ENCODE data around the gene KAT2A. TPM values are rescaled to one million over a fixed set of nuclear protein-coding genes. Genes with fewer than 3 reads are reported as not detected.
A peak's percentile ranks its signal among the peaks of the same experiment; 100 is the strongest.

Gene KAT2A
- total RNA-seq, 1 donor from 2014 or later = 63.1 TPM

DNA sequence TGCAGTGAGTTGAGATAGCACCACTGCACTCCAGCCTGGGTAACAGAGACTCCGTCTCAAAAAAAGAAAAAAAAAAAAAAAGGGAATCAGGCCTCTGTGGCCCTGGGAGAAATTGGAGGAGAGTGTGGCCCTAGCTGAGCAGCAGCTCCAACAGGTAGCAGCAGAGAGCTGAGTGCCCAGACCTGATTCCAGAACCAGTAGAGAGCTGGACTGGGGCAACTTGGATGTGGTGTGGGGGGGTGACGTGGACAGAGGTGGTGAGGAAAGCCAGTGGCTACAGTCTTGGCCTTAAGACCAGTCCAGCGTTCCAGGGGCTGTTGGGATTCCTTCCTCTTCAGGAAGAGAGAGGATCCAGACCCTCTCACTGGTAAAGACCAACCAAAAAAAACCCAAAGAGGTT is 3.1 kb upstream of the KAT2A start:
- peaks cover 0 to 41% of the 10 kb centered on the region in 2 donors for H3K36me3 ChIP-seq
- H3K4me1 ChIP-seq = peaks cover 28% of the 10 kb centered on the region
- intact Hi-C loops (cut with DNase I) = no loop called here
- no peaks in the 10 kb centered on the region for H3K9me3 ChIP-seq
- no peak overlapping the region for H3K27ac ChIP-seq
- H3K4me3 ChIP-seq = no peak overlapping the region
- DNase-seq (ENCODE audit: extremely low spot score in 2 of 2) = no peak
- no peaks in the 10 kb centered on the region for H3K27me3 ChIP-seq
- TF ChIP-seq POLR2A (IDR thresholded peaks at IDR 0.05) (no peak), POLR2AphosphoS5 (IDR thresholded peaks at IDR 0.05; ENCODE audit: insufficient read depth in 1 of 2, low read depth in 1 of 2) (no peak), CTCF (IDR thresholded peaks at IDR 0.05) (no peak)

DNA sequence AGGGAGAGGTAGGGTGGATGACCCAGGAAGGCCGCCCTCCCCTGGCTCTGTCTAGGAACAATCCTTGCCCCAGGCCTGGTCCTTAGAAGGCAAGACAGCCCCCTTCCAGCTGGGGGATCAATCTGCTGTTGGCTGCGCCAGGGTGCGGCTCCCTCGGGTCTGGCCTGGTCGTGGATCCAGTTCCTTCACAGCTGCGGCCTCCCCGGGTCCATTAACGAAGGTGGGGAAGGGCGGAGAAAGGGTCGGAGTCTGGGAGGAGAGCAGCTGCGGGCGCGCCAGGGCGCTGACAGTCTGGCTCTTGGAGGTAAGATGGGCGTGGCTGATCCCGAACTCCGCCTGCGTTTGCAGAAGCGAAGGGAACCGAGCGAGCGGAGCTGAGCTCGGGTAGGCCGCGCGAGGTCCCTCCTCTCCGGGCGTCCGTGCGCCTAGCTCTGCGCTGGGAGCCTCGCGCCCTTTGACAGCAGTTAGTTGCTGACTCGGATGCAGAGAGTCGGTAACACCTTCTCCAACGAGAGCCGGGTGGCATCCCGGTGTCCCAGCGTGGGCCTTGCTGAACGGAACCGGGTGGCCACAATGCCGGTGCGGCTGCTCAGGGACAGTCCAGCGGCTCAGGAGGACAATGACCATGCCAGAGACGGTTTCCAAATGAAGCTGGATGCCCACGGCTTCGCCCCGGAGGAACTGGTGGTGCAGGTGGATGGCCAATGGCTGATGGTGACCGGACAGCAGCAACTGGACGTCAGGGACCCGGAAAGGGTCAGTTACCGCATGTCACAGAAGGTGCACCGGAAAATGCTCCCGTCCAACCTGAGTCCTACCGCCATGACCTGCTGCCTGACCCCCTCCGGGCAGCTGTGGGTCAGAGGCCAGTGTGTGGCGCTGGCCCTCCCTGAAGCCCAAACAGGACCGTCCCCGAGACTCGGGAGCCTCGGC is 1.5 kb upstream of the KAT2A start, which contains the start of gene HSPB9:
Gene HSPB9 (plus strand): TSS at position 434 of the 933 bp plus-strand sequence. CDS start 47 bp downstream, at position 481.
- no peak for DNase-seq (ENCODE audit: extremely low spot score in 2 of 2)
- H3K36me3 ChIP-seq = peaks cover 0 to 32% of the 10 kb centered on the region in 2 donors
- H3K27ac ChIP-seq = peak within 1 kb of the TSS; percentile 70
- intact Hi-C loops (cut with DNase I) = no loop called here
- no peaks in the 10 kb centered on the region for H3K9me3 ChIP-seq
- no peaks in the 10 kb centered on the region for H3K27me3 ChIP-seq
- H3K4me1 ChIP-seq = peaks cover 35% of the 10 kb centered on the region
- peak within 1 kb of the TSS in 1 of 2 donors; percentile 96 for H3K4me3 ChIP-seq
- TF ChIP-seq POLR2AphosphoS5 (IDR thresholded peaks at IDR 0.05; ENCODE audit: insufficient read depth in 1 of 2, low read depth in 1 of 2) (no peak), CTCF (IDR thresholded peaks at IDR 0.05) (no peak), POLR2A (IDR thresholded peaks at IDR 0.05) (no peak)

- Histone ChIP-seq H3K36me3 (peaks cover 0 to 17% of the 10 kb centered on the region in 2 donors), H3K4me3 (peak overlapping the region; percentile 86 to 96), H3K4me1 (peaks cover 35% of the 10 kb centered on the region), H3K27me3 (no peaks in the 10 kb centered on the region), H3K27ac (no peak overlapping the region), H3K9me3 (no peaks in the 10 kb centered on the region)
- intact Hi-C loops (cut with DNase I) = no loop called here
- DNase-seq (ENCODE audit: extremely low spot score in 2 of 2) = no peak
- TF ChIP-seq POLR2AphosphoS5 (IDR thresholded peaks at IDR 0.05; ENCODE audit: insufficient read depth in 1 of 2, low read depth in 1 of 2) (no peak), CTCF (IDR thresholded peaks at IDR 0.05) (no peak), POLR2A (IDR thresholded peaks at IDR 0.05) (no peak)
Measured at GRCh38 chr17:42120161-42120769, 902 bp downstream of the KAT2A start.

GRCh38 chr17:42119301-42119700 is 1.9 kb downstream of the KAT2A start:
- intact Hi-C loops (cut with DNase I) = no loop called here
- TF ChIP-seq POLR2A (IDR thresholded peaks at IDR 0.05) (no peak), POLR2AphosphoS5 (IDR thresholded peaks at IDR 0.05; ENCODE audit: insufficient read depth in 1 of 2, low read depth in 1 of 2) (no peak), CTCF (IDR thresholded peaks at IDR 0.05) (no peak)
- Histone ChIP-seq H3K4me3 (no peak overlapping the region), H3K27ac (peak overlapping the region; percentile 3), H3K4me1 (peaks cover 35% of the 10 kb centered on the region), H3K36me3 (peaks cover 0 to 18% of the 10 kb centered on the region in 2 donors), H3K9me3 (no peaks in the 10 kb centered on the region), H3K27me3 (no peaks in the 10 kb centered on the region)
- DNase-seq (ENCODE audit: extremely low spot score in 2 of 2) = no peak
